ENCODE results near the gene GNAZ. TPM values are rescaled to one million over a fixed set of nuclear protein-coding genes. Genes with fewer than 3 reads are reported as not detected.
"Not testable (repeated sequence)": the region's sequence is repeated elsewhere in the genome, so short reads cannot be mapped to it uniquely, and the experiment has no call there.

GNAZ gene
- total and polyA plus RNA-seq, 8 donors, result 4.3 to 18.8 (median 9.4) TPM

DNA sequence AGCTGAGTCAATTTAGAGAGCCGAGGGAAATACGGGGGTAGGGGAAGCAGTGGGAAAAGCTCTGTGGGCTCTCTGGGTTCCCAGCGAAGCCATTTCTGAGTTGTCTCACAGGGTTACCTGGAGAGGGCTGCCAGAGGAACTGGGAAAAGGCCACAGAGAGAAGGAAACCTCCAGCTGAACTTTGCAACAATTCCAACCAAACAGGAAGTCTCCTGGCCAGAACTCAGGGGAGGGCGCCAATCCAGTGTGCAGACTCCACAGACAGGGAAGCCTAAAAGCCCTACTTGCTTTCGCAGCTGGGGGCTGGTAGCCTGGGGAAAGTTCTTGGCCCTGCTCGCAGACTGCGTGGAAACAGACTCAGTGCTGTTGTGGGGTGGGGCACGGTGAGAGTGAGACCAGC, 23.1 kb upstream of the GNAZ start:
- intact Hi-C loops (cut with DNase I; ENCODE audit: low total_unique reads), result no loop called here
- Histone ChIP-seq H3K27me3 (no peaks in the 10 kb centered on the region), H3K36me3 (no peaks in the 10 kb centered on the region), H3K9me3 (peaks cover 0 to 13% (median 5%) of the 10 kb centered on the region in 4 donors), H3K27ac (peak overlapping the region; percentile 62 to 74 (median 68)), H3K4me1 (peaks cover 0 to 8% (median 0%) of the 10 kb centered on the region in 4 donors), H3K4me3 (no peak overlapping the region)
- no peak for TF ChIP-seq POLR2AphosphoS5 (IDR thresholded peaks at IDR 0.05)
- no peak for TF ChIP-seq EP300 (IDR thresholded peaks at IDR 0.05)
- TF ChIP-seq POLR2A (IDR thresholded peaks at IDR 0.05), result no peak
- TF ChIP-seq, protein P1, sequence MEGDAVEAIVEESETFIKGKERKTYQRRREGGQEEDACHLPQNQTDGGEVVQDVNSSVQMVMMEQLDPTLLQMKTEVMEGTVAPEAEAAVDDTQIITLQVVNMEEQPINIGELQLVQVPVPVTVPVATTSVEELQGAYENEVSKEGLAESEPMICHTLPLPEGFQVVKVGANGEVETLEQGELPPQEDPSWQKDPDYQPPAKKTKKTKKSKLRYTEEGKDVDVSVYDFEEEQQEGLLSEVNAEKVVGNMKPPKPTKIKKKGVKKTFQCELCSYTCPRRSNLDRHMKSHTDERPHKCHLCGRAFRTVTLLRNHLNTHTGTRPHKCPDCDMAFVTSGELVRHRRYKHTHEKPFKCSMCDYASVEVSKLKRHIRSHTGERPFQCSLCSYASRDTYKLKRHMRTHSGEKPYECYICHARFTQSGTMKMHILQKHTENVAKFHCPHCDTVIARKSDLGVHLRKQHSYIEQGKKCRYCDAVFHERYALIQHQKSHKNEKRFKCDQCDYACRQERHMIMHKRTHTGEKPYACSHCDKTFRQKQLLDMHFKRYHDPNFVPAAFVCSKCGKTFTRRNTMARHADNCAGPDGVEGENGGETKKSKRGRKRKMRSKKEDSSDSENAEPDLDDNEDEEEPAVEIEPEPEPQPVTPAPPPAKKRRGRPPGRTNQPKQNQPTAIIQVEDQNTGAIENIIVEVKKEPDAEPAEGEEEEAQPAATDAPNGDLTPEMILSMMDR (IDR thresholded peaks at IDR 0.05), result no peak
- DNase-seq, result peak in 1 of 2 donors; percentile 80
- 28 to 68% (median 41%) methylated on average over 8 of the region's 8 CpGs for WGBS, 5 donors

DNA sequence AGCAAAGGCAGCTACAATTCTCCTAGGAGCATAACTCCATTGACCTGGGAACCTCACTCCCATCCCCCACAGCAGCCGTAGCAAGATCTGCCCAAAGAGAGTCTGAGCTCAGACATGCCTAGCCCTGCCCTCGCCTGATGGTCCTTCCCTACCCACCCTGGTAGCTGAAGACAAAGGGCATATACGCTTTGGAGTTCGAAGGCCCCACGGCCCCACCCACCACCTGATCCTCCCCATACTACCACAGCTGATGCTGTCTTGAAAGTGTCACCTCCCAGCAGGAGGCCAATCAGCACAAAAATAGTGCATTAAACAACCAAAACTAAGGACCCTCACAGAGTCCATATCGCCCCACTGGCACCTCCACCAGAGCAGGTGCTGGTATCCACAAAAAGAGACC, 22.6 kb upstream of the GNAZ start:
- no peak for TF ChIP-seq EP300 (IDR thresholded peaks at IDR 0.05)
- no peak for TF ChIP-seq POLR2AphosphoS5 (IDR thresholded peaks at IDR 0.05)
- no peak for TF ChIP-seq POLR2A (IDR thresholded peaks at IDR 0.05)
- TF ChIP-seq, protein P1 (IDR thresholded peaks at IDR 0.05), result no peak
- 87 to 91% (median 90%) methylated on average over 6 of the region's 6 CpGs for WGBS, 5 donors
- Histone ChIP-seq H3K27me3 (no peaks in the 10 kb centered on the region), H3K4me1 (peaks cover 0 to 8% (median 0%) of the 10 kb centered on the region in 4 donors), H3K36me3 (no peaks in the 10 kb centered on the region), H3K9me3 (peaks cover 0 to 13% (median 5%) of the 10 kb centered on the region in 4 donors), H3K27ac (peak overlapping the region; percentile 52 to 74 (median 68)), H3K4me3 (no peak overlapping the region)
- no peak for DNase-seq
- intact Hi-C loops (cut with DNase I; ENCODE audit: low total_unique reads), result no loop called here

DNA sequence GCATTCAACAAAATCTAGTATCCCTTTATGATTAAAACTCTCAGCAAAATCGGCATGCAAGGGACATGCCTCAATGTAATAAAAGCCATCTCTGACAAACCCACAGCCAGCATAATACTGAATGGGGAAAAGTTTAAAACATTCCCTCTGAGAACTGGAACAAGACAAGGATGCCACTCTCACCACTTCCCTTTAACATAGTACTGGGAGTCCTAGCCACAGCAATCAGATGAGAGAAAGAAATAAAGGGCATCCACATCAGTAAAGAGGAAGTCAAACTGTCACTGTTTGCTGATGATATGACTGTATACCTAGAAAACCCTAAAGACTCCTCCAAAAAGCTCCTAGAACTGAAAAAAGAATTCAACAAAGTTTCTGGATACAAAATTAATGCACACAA, 19.8 kb upstream of the GNAZ start:
- DNase-seq, result not testable (repeated sequence)
- WGBS, 5 donors, result 77 to 95% (median 87%) methylated on average over 1 of the region's 1 CpG

DNA sequence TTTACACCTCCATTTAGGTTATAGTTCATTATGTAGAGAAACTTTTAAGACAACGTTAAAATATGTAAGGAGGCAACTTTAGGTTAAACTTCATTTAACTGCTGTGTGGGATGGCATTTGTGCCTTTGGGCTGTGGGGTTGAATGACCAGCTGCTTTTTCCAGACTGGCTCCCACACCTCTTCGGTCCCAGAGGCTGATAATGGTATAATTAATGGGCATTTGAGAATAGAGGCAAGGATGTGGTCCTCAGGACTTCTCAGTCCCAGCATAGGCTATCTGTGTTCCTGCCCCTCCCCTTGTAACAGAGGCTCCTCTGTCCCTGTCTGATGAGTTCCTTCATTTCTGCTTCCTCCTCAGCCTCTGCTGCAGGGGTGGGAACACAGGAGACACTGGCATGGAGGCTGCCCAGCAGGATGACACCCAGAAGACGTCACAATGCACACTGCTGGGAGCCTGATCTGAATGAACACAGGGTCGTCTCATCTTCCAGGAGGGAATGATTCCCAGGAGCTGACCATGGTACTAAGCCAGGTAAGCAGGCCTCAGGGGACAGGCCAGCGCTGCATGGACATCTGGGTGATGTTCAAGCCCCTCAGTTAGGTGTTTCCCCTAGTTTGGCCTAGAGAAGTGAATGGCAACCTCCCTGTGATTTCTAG, 17.1 kb upstream of the GNAZ start:
- DNase-seq, result no peak
- intact Hi-C loops (cut with DNase I; ENCODE audit: low total_unique reads), result no loop called here
- Histone ChIP-seq H3K27me3 (no peaks in the 10 kb centered on the region), H3K4me1 (no peaks in the 10 kb centered on the region), H3K27ac (no peak overlapping the region), H3K36me3 (no peaks in the 10 kb centered on the region), H3K9me3 (peaks cover 0 to 17% (median 7%) of the 10 kb centered on the region in 4 donors), H3K4me3 (no peak overlapping the region)
- TF ChIP-seq POLR2AphosphoS5 (IDR thresholded peaks at IDR 0.05) (no peak), EP300 (IDR thresholded peaks at IDR 0.05) (no peak), POLR2A (IDR thresholded peaks at IDR 0.05) (no peak)
- TF ChIP-seq, protein P1 (IDR thresholded peaks at IDR 0.05), result no peak
- 43 to 60% (median 51%) methylated on average over 5 of the region's 5 CpGs for WGBS, 5 donors

More for the DNA sequence above, 19.8 kb upstream of the GNAZ start:
- H3K36me3 ChIP-seq; H3K4me1 ChIP-seq; H3K27me3 ChIP-seq; intact Hi-C loops (cut with DNase I; ENCODE audit: low total_unique reads); H3K27ac ChIP-seq; H3K4me3 ChIP-seq: not testable (repeated sequence)
- peaks cover 0 to 13% (median 6%) of the 10 kb centered on the region in 4 donors for H3K9me3 ChIP-seq

DNA sequence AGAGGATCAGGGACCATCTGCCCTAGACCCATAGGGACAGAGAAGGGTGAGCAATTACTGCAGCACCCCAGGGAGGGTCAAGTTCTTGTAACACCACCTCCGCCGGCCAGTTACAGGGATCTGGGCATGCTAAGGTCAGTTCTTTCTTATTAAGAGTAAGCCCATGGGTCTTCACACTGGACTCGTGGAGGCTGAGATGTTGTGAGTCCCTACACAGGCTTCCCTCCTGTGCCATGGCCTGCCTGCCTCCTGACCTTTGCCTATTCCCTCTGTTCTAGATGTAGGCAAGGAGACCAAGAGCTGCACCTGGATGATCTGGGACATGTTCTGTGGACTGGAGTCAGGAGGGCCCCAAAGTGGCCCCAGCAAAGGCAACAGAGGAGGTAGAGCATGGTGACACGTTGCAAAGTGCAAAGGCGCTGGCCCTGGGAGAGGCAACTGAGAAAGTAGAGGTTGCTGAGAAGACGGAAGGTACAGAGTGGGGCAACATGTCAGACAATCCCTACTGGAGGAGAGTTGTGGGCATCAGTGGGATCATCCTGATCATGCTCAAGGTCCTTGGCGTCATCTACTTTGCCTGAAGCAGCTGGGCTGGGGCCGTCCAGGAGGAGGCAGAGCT, 16.3 kb upstream of the GNAZ start:
- no peak for DNase-seq
- 88 to 94% (median 92%) methylated on average over 8 of the region's 8 CpGs for WGBS, 5 donors
- intact Hi-C loops (cut with DNase I; ENCODE audit: low total_unique reads), result no loop called here
- Histone ChIP-seq H3K4me3 (no peak overlapping the region), H3K27me3 (no peaks in the 10 kb centered on the region), H3K4me1 (no peaks in the 10 kb centered on the region), H3K27ac (no peak overlapping the region), H3K9me3 (peaks cover 0 to 17% (median 7%) of the 10 kb centered on the region in 4 donors), H3K36me3 (no peaks in the 10 kb centered on the region)
- TF ChIP-seq, protein P1 (IDR thresholded peaks at IDR 0.05), result no peak
- TF ChIP-seq POLR2A (IDR thresholded peaks at IDR 0.05) (no peak), EP300 (IDR thresholded peaks at IDR 0.05) (no peak)

All from stomach (tissue), 9 donors.